Measurements from ENCODE around the gene CNTN3. TPM values are rescaled to one million over a fixed set of nuclear protein-coding genes. Genes with fewer than 3 reads are reported as not detected.

CNTN3 gene
- total and polyA plus RNA-seq, 3 experiments from 2014 or later = not detected

- H3K4me3 Mint-ChIP-seq = peak overlapping the region in 1 of 7 donors; percentile 9
- H3K27me3 ChIP-seq (ENCODE audit: insufficient read depth, low read length, poor library complexity, severe bottlenecking) = no peaks in the 10 kb centered on the region
- ChIA-PET CTCF (no interaction called here), POLR2A (no interaction called here)
- no peaks in the 10 kb centered on the region for H3K36me3 Mint-ChIP-seq
- no peak for DNase-seq
- H3K36me3 ChIP-seq (ENCODE audit: insufficient read depth, low read length) = no peaks in the 10 kb centered on the region
- no peaks in the 10 kb centered on the region for H3K9me3 ChIP-seq (ENCODE audit: low read length)
- H3K27ac Mint-ChIP-seq = no peak overlapping the region
- peaks cover 7 to 12% (median 11%) of the 10 kb centered on the region in 5 donors for H3K9me3 Mint-ChIP-seq
- H3K4me3 ChIP-seq (ENCODE audit: low read length) = no peak overlapping the region
- H3K27ac ChIP-seq (ENCODE audit: low read depth, low read length) = no peak overlapping the region
- no peaks in the 10 kb centered on the region for H3K4me1 ChIP-seq (ENCODE audit: insufficient read depth, low read length)
- H3K27me3 Mint-ChIP-seq = no peaks in the 10 kb centered on the region
- no peaks in the 10 kb centered on the region for H3K4me1 Mint-ChIP-seq
Measured at GRCh38 chr3:74624301-74624700, 9.8 kb upstream of the CNTN3 start.

DNA sequence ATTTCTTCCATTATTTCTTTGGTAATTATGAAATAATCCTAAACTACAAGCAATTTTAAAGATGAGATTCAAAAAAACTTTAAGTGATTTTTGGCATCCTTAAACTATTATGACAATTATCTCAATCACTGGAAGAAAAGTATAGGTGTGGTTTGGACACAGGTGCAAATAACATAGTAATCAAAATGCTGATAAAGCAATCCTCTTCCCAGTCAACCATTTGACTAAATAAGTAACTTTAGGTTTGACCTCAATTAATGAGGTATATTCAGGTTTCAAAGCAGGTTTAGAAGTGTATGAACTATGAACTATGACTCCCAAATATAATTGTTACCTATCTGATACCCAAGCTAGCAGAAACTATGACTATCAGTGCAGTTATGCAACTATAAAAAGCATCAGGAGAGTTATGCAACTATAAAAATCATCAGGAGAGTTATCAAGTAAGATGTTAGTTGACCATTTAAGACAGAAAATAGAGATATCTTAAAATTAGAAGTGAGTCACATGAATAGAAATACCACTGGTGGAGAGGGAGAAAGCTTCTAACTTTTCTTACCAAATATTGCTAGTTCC lies 8.9 kb upstream of the CNTN3 start:
- Mint-ChIP-seq H3K27me3 (no peaks in the 10 kb centered on the region), H3K4me3 (no peak overlapping the region), H3K36me3 (no peaks in the 10 kb centered on the region), H3K27ac (no peak overlapping the region), H3K4me1 (no peaks in the 10 kb centered on the region), H3K9me3 (peaks cover 7 to 12% (median 11%) of the 10 kb centered on the region in 5 donors)
- Histone ChIP-seq H3K27me3 (ENCODE audit: insufficient read depth, low read length, poor library complexity, severe bottlenecking) (no peaks in the 10 kb centered on the region), H3K36me3 (ENCODE audit: insufficient read depth, low read length) (no peaks in the 10 kb centered on the region), H3K4me3 (ENCODE audit: low read length) (no peak overlapping the region), H3K4me1 (ENCODE audit: insufficient read depth, low read length) (no peaks in the 10 kb centered on the region), H3K9me3 (ENCODE audit: low read length) (no peaks in the 10 kb centered on the region), H3K27ac (ENCODE audit: low read depth, low read length) (no peak overlapping the region)
- DNase-seq = no peak
- CTCF ChIA-PET = no interaction called here
- POLR2A ChIA-PET = no interaction called here

DNA sequence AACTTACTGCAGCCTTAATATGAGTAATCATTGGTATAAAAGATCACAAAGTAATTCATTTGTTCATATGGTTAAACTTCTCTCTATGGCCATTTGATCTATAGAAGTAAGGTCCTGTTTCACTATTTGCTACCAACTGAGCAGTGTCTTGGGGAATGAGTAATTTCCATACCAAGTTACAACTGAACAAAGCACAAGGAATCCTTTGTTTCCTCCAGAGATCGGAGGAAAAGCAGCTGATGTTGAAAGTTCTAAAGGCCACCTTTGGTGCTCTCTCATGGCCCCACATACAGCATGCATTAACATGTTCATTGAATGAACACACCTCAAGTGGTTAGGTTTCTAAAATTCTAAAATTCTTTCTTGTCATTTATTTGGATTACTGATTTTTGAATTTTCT lies 7.1 kb upstream of the CNTN3 start:
- no peaks in the 10 kb centered on the region for H3K36me3 Mint-ChIP-seq
- no peaks in the 10 kb centered on the region for H3K4me1 ChIP-seq (ENCODE audit: insufficient read depth, low read length)
- H3K27me3 ChIP-seq (ENCODE audit: insufficient read depth, low read length, poor library complexity, severe bottlenecking) = no peaks in the 10 kb centered on the region
- no peak for DNase-seq
- no peak overlapping the region for H3K27ac ChIP-seq (ENCODE audit: low read depth, low read length)
- no peak overlapping the region for H3K4me3 Mint-ChIP-seq
- H3K36me3 ChIP-seq (ENCODE audit: insufficient read depth, low read length) = no peaks in the 10 kb centered on the region
- no peak overlapping the region for H3K27ac Mint-ChIP-seq
- no peaks in the 10 kb centered on the region for H3K9me3 ChIP-seq (ENCODE audit: low read length)
- H3K4me1 Mint-ChIP-seq = no peaks in the 10 kb centered on the region
- H3K4me3 ChIP-seq (ENCODE audit: low read length) = no peak overlapping the region
- ChIA-PET CTCF (no interaction called here), POLR2A (no interaction called here)
- no peaks in the 10 kb centered on the region for H3K27me3 Mint-ChIP-seq
- H3K9me3 Mint-ChIP-seq = peaks cover 5 to 13% (median 7%) of the 10 kb centered on the region in 5 donors

GRCh38 chr3:74617776-74618175 lies 3.3 kb upstream of the CNTN3 start:
- POLR2A ChIA-PET = no interaction called here
- H3K36me3 Mint-ChIP-seq = no peaks in the 10 kb centered on the region

DNA sequence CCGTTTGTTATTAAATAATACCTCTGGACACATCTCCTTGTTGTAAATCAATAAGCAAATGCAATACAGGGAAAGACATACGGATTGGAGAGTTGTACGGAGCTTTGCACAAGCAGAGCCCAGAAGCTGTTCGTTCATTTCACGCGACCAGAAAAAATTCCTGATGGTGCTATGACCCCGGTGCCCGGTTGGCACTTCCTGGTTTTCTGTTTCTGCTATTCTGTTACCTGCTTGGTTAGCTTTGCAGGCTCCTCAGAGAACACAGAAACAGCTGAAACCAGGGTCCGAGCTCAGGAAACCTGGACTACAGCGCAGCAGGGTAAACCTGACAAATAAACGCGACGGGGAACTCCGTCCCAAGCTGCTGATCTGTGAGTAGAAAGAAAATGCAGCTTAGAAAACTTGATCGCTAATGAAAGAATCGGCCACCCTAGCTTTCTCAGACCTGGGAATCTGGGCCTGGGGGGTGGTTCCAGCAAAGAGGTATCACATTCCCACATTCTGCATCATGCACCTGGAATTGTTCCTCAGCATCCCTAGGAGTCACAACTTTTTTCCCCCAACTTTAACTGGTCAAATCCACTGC lies 845 bp downstream of the CNTN3 start:
- Mint-ChIP-seq H3K9me3 (peaks cover 4 to 15% (median 6%) of the 10 kb centered on the region in 5 donors), H3K4me1 (no peaks in the 10 kb centered on the region)

More at GRCh38 chr3:74617776-74618175, 3.3 kb upstream of the CNTN3 start:
- no peaks in the 10 kb centered on the region for H3K9me3 ChIP-seq (ENCODE audit: low read length)
- H3K4me1 ChIP-seq (ENCODE audit: insufficient read depth, low read length) = no peaks in the 10 kb centered on the region
- no peak for DNase-seq
- Mint-ChIP-seq H3K27me3 (peaks cover 4 to 6% of the 10 kb centered on the region in 2 donors), H3K9me3 (peaks cover 2 to 19% (median 9%) of the 10 kb centered on the region in 5 donors), H3K4me1 (no peaks in the 10 kb centered on the region), H3K27ac (no peak overlapping the region), H3K4me3 (no peak overlapping the region)
- no peak overlapping the region for H3K27ac ChIP-seq (ENCODE audit: low read depth, low read length)
- no peaks in the 10 kb centered on the region for H3K36me3 ChIP-seq (ENCODE audit: insufficient read depth, low read length)
- CTCF ChIA-PET = no interaction called here
- H3K4me3 ChIP-seq (ENCODE audit: low read length) = no peak overlapping the region
- no peaks in the 10 kb centered on the region for H3K27me3 ChIP-seq (ENCODE audit: insufficient read depth, low read length, poor library complexity, severe bottlenecking)

DNA sequence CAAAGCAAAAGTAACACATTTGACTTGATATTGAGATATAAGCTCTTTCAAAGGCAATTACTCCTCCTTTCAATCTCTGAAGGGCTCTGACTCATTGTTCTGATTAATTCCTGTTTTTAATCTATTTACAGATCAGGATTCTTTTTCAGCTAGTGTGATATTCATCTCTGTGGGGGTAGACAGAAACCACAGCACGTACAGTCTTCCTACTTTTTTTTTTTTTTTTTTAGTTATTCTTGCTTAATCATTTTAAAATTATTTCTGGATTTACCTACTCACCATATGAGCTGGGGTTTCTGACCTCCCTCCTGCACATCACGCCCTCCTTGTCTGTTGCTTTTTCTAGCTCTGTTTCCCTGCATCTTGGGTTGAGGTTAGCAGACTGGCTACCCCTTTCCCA lies 1.4 kb downstream of the CNTN3 start:
- Mint-ChIP-seq H3K36me3 (no peaks in the 10 kb centered on the region), H3K4me1 (no peaks in the 10 kb centered on the region), H3K9me3 (peaks cover 4 to 15% (median 6%) of the 10 kb centered on the region in 5 donors), H3K27me3 (peaks cover 4 to 6% of the 10 kb centered on the region in 2 donors), H3K27ac (no peak overlapping the region), H3K4me3 (no peak overlapping the region)
- H3K27ac ChIP-seq (ENCODE audit: low read depth, low read length) = no peak overlapping the region
- CTCF ChIA-PET = no interaction called here
- H3K27me3 ChIP-seq (ENCODE audit: insufficient read depth, low read length, poor library complexity, severe bottlenecking) = no peaks in the 10 kb centered on the region
- no peaks in the 10 kb centered on the region for H3K4me1 ChIP-seq (ENCODE audit: insufficient read depth, low read length)
- POLR2A ChIA-PET = no interaction called here
- H3K4me3 ChIP-seq (ENCODE audit: low read length) = no peak overlapping the region
- no peaks in the 10 kb centered on the region for H3K9me3 ChIP-seq (ENCODE audit: low read length)
- no peak for DNase-seq
- H3K36me3 ChIP-seq (ENCODE audit: insufficient read depth, low read length) = no peaks in the 10 kb centered on the region

More for the DNA sequence above, 845 bp downstream of the CNTN3 start:
- DNase-seq = no peak
- Mint-ChIP-seq H3K27me3 (peaks cover 4 to 6% of the 10 kb centered on the region in 2 donors), H3K4me3 (no peak overlapping the region), H3K36me3 (no peaks in the 10 kb centered on the region), H3K27ac (no peak overlapping the region)
- Histone ChIP-seq H3K27me3 (ENCODE audit: insufficient read depth, low read length, poor library complexity, severe bottlenecking) (no peaks in the 10 kb centered on the region), H3K4me1 (ENCODE audit: insufficient read depth, low read length) (no peaks in the 10 kb centered on the region), H3K4me3 (ENCODE audit: low read length) (no peak overlapping the region), H3K36me3 (ENCODE audit: insufficient read depth, low read length) (no peaks in the 10 kb centered on the region), H3K27ac (ENCODE audit: low read depth, low read length) (no peak overlapping the region), H3K9me3 (ENCODE audit: low read length) (no peaks in the 10 kb centered on the region)
- POLR2A ChIA-PET = no interaction called here
- CTCF ChIA-PET = no interaction called here

- Mint-ChIP-seq H3K27ac (no peak overlapping the region), H3K4me1 (no peaks in the 10 kb centered on the region)
Measured at GRCh38 chr3:74611206-74611605, 3.3 kb downstream of the CNTN3 start.

GRCh38 chr3:74607803-74608202 lies 6.7 kb downstream of the CNTN3 start:
- ChIA-PET POLR2A (no interaction called here), CTCF (no interaction called here)
- H3K9me3 ChIP-seq (ENCODE audit: low read length) = no peaks in the 10 kb centered on the region
- Mint-ChIP-seq H3K9me3 (peaks cover 5 to 17% (median 8%) of the 10 kb centered on the region in 5 donors), H3K4me1 (no peaks in the 10 kb centered on the region), H3K27ac (no peak overlapping the region), H3K27me3 (no peaks in the 10 kb centered on the region), H3K36me3 (no peaks in the 10 kb centered on the region), H3K4me3 (no peak overlapping the region)
- no peak overlapping the region for H3K27ac ChIP-seq (ENCODE audit: low read depth, low read length)
- H3K4me3 ChIP-seq (ENCODE audit: low read length) = no peak overlapping the region
- no peak for DNase-seq
- H3K4me1 ChIP-seq (ENCODE audit: insufficient read depth, low read length) = no peaks in the 10 kb centered on the region
- no peaks in the 10 kb centered on the region for H3K36me3 ChIP-seq (ENCODE audit: insufficient read depth, low read length)
- no peaks in the 10 kb centered on the region for H3K27me3 ChIP-seq (ENCODE audit: insufficient read depth, low read length, poor library complexity, severe bottlenecking)

More at GRCh38 chr3:74611206-74611605, 3.3 kb downstream of the CNTN3 start:
- H3K4me3 ChIP-seq (ENCODE audit: low read length) = no peak overlapping the region
- no peak for DNase-seq
- Mint-ChIP-seq H3K36me3 (no peaks in the 10 kb centered on the region), H3K9me3 (peaks cover 5 to 9% (median 6%) of the 10 kb centered on the region in 5 donors), H3K4me3 (no peak overlapping the region), H3K27me3 (peaks cover 4 to 6% of the 10 kb centered on the region in 2 donors)
- CTCF ChIA-PET = no interaction called here
- no peaks in the 10 kb centered on the region for H3K9me3 ChIP-seq (ENCODE audit: low read length)
- H3K36me3 ChIP-seq (ENCODE audit: insufficient read depth, low read length) = no peaks in the 10 kb centered on the region
- no peaks in the 10 kb centered on the region for H3K27me3 ChIP-seq (ENCODE audit: insufficient read depth, low read length, poor library complexity, severe bottlenecking)
- no peak overlapping the region for H3K27ac ChIP-seq (ENCODE audit: low read depth, low read length)
- no peaks in the 10 kb centered on the region for H3K4me1 ChIP-seq (ENCODE audit: insufficient read depth, low read length)
- POLR2A ChIA-PET = no interaction called here

Data from CD8-positive, alpha-beta memory T cell (primary cell).